Stimulated activated naive CD4-positive, alpha-beta T cell (primary cell): ENCODE results near the gene S1PR2.

Experiments used
- DNase-seq, 6 experiments: peaks; one replicate each; lab custom pipeline; 2025; lab: John Stamatoyannopoulos, UW

S1PR2 gene, protein sequence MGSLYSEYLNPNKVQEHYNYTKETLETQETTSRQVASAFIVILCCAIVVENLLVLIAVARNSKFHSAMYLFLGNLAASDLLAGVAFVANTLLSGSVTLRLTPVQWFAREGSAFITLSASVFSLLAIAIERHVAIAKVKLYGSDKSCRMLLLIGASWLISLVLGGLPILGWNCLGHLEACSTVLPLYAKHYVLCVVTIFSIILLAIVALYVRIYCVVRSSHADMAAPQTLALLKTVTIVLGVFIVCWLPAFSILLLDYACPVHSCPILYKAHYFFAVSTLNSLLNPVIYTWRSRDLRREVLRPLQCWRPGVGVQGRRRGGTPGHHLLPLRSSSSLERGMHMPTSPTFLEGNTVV

DNA sequence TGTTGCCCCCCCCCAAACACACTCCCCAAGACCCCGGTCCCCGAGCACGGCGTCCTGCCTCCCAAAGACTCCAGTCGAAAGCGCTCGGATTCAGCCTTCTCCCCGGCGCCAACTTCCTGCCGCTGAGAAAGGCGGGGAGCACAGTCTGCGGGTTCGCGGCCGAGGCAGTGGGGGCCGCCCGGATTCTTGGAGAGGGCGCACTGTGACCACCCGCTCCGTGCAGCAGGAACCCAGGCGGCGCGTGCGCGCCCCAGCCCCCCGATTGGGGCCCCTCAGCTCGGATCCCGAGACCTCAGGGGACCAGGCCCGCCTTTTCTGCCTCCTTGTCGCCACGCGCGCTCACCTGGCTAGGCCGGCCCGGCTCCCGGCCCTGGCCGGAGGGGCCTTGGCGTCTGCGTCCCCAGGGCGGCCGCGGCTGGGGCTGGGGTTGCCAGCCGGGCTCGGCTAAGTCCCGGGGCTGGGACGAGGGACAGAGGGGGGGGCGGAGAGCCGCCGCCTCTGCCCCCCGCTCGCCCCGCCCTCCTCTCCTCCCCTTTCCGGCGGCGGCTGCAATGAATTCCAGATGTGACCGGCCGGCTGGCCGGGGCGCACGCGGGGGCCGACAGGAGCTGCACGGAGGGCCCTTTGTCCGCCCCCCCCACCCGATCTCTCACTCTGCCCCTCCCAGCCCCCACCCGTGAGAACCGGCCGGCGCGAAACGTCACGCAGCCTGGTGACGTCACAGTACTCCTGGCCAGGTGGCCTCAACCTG, at the start of gene S1PR2:
S1PR2 (minus strand) TSS at position 471 of the 751 bp plus-strand sequence. CDS start 6,426 bp downstream, outside the sequence.
- peak; percentile 34 to 78 (median 64) for DNase-seq

DNA sequence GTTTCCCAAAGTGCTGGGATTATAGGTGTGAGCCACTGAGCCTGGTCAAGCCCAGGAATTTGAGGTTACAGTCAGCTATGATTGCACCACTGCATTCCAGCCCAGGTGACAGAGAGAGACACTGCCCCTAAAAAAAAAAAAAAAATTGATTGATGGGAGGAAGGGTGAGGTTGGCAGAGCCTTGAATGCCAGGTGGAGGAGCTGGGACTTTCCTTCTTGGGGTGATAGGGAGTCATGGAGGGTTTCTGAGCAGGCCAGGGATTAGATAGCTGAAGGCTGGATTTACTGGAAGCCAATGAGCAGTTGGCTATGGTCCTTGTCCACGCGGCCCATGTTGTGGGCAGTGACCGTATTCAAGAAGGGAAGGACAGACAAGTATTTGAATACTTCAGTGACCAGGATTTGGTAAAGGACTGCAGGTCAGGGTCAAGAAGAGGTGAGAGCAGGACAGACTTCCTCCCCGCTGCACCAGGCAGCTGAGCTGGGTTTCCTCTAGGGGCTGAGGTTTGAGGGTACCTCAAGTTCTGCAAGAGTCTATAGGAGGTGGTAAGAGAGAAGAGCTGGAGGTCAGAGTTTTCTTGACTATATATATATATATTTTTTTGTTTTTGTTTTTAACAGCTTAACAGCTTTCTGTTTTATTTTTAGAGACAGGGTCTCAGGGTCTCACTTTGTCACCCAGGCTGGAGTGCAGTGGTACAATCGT, 48.8 kb upstream of the S1PR2 start:
- DNase-seq, result no peak

DNA sequence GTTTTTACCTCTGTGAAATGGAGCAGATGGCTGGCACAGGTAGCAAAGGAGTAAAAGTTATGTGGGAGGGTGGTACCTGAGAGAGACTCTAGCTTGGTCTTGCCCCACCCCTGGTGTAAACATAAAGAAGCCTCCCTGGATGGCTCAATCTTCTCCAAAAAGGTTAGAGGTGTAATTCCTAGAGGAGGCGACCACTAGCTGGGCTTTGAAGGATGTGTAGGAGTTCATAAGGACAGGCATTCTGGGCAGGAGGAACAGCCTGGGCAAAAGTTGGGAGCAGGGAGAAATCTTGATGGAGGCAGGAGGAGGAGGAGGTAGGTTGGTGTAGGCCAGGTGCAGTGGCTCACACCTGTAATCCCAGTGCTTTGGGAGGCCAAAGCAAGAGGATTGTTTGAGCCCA, 47.8 kb upstream of the S1PR2 start:
- DNase-seq, result no peak

DNA sequence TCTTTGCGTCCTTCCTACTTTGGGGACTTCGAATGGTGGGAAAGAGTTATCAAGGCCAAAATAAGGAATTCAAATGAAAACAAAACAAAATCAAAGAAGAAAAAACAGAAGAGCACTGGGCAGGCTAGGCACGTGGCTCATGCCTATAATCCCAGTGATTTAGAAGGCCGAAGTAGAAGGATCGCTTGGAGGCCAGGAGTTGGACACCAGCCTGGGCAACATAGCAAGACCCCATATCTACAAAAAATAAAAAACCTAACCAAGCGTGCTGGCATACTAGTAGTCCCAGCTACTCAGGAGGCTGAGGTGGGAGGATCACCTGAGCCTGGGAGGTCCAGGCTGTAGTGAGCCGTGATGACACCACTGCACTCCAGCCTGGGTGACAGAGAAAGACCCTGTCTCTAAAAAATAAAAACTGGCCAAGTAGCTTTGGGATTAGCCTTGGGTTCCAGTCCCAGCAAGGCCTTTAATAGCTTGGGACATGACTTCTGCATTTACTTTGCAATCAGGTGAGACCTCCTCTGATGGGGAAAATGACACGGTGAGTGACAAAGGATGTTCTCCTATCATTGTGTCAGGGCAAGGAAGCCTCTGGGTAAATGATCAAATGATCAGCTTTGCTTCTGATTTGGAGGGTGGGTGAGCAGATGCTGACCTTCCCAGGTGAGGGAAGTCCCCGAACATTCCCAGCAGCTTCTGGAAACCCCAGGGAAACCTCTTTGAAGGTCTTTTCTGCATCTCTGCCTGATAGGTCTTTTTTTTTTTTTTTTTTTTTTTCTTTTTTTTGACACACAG, 46.9 kb upstream of the S1PR2 start:
- no peak for DNase-seq

DNA sequence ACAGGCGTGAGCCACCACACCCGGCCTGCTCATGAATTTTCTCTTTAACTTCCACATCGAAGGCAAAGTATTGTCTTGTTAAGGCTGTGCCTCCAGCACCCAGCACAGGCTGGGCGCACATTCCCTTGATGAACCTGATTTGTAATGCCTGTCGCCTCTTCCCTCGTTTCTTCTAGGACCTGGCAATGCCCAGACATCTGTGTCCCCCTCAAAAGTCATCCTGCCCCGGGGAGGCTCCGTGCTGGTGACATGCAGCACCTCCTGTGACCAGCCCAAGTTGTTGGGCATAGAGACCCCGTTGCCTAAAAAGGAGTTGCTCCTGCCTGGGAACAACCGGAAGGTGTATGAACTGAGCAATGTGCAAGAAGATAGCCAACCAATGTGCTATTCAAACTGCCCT, 43.5 kb upstream of the S1PR2 start:
- no peak for DNase-seq

DNA sequence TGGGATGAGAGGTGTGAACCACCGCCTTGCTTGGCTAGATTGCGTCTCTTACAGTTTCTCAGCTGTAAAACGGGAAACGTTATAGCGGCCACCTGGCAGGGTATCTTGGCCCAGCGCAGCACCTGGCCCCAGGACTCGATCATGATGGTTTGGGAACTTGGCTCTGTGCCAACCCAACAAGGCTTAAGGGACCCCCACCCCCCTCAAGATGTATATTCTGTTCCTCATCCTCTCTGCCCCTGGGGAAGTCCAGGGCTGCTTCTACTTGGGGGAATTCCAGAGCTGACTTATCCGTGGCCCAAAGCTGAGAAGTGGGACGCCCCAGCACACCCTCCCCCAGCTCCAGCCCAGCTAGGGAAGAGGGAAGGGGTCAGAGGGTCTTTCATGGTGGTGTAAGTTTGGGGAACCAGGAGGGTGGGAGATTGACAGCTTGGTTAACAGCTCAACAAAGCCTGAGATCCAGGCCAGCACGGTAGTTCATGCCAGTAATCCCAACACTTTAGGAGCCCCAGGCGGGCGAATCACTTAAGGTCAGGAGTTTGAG, 40.5 kb upstream of the S1PR2 start:
- DNase-seq, result peak in 2 of 6 experiments; percentile 34 to 36

DNA sequence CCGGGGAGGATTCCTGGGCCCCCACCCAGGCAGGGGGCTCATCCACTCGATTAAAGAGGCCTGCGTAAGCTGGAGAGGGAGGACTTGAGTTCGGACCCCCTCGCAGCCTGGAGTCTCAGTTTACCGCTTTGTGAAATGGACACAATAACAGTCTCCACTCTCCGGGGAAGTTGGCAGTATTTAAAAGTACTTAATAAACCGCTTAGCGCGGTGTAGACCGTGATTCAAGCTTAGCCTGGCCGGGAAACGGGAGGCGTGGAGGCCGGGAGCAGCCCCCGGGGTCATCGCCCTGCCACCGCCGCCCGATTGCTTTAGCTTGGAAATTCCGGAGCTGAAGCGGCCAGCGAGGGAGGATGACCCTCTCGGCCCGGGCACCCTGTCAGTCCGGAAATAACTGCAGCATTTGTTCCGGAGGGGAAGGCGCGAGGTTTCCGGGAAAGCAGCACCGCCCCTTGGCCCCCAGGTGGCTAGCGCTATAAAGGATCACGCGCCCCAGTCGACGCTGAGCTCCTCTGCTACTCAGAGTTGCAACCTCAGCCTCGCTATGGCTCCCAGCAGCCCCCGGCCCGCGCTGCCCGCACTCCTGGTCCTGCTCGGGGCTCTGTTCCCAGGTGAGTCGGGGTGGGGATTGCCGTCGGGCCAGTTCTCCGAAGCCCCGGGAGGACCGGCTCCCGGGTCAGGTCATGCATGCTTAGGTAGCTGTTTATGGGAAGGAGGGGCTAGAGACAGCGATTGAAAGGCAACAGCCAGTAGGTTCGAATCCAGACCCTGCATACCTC, 39.7 kb upstream of the S1PR2 start, which contains the start of gene ICAM1:
ICAM1 (plus strand) TSS at position 505 of the 779 bp plus-strand sequence; CDS start at position 545, 40 bp downstream.
- peak; percentile 42 to 62 (median 54) for DNase-seq

DNA sequence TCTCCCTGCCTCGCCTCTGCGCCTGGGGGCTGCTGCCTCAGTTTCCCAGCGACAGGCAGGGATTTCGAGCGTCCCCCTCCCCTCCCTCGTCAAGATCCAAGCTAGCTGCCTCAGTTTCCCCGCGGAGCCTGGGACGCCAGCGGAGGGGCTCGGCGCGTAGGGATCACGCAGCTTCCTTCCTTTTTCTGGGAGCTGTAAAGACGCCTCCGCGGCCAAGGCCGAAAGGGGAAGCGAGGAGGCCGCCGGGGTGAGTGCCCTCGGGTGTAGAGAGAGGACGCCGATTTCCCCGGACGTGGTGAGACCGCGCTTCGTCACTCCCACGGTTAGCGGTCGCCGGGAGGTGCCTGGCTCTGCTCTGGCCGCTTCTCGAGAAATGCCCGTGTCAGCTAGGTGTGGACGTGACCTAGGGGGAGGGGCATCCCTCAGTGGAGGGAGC, 39.1 kb upstream of the S1PR2 start:
- peak in 2 of 6 experiments; percentile 28 to 49 for DNase-seq

DNA sequence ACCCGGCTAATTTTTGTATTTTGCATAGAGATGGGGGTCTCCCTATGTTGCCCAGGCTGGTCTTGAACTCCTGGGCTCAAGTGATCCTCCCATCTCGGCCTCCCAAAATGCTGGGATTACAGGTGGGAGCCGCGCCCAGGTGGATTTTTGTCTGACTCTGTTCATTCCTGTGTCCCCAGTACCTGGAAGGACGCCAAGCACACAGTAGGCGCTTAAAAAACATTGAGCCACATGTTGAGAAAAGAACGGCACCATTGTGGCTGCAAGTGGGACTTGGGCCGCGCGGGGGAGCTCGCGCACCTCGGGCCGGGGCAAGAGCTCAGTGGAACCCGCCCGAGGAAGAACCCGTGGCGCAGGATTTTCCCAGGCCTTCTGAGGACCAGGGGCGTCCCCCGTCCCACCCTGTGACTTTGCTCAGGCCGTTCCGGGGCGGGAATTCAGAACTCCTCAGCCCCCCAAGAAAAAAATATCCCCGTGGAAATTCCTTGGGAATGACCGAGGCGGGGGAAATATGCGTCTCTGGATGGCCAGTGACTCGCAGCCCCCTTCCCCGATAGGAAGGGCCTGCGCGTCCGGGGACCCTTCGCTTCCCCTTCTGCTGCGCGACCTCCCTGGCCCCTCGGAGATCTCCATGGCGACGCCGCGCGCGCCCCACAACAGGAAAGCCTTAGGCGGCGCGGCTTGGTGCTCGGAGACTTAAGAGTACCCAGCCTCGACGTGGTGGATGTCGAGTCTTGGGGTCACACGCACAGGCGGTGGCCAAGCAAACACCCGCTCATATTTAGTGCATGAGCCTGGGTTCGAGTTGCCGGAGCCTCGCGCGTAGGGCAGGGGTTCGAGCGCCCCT, 38.4 kb upstream of the S1PR2 start:
- peak; percentile 68 to 89 (median 81) for DNase-seq

DNA sequence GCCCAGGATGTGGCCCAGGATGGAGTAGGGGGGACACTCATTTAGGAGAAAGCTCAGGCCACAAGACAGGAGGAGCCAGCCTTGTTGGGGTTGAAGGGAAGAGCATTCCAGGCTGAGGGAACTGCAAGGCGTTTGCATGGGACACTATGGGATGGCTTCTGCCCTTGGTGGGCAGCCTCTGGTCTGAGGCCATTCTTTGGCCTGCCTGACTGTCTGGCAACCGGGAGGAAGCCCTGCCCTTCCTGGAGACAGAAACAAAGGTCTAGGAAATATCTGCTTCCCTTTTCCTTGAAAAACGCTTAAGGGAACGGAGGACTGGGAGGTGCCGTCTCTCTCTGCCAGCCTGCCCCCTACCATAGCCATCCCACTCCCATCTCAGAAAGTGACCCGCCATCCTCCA, 36.9 kb upstream of the S1PR2 start:
- no peak for DNase-seq

DNA sequence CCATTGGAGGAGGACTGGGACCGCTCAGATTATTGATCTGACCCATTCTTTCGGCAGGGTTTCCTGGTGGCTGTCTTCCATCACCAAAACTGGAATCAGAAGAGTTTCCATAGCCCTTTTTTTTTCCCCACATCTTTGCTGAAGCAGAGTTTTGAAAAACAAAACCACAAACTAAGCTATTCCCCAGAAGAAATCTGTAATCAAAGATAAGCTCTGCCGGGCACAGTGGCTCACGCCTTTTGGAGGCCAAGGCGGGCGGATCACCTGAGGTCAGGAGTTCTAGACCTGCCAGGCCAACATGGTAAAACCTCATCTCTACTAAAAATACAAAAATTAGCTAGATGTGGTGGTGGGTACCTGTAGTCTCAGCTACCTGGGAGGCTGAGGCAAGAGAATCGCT, 35.6 kb upstream of the S1PR2 start:
- DNase-seq, result no peak

DNA sequence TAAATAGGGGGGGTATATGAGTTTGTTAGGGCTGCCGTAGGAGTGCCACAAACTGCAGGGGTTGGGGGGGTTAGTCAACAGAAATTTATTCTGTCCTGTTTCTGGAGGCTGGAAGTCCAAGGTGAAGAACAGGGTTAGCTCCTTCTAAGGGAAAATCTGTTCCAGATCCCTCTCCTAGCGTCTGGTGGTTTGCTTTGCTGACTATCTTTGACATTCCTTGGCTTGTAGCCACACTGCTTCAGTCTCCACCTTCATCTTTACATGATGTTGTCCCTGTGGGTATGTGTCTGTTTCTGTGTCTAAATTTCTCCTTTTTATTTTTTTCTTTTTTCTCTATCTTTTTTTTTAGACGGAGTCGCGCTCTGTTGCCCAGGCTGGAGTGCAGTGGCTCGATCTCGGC, 31.6 kb upstream of the S1PR2 start:
- no peak for DNase-seq

DNA sequence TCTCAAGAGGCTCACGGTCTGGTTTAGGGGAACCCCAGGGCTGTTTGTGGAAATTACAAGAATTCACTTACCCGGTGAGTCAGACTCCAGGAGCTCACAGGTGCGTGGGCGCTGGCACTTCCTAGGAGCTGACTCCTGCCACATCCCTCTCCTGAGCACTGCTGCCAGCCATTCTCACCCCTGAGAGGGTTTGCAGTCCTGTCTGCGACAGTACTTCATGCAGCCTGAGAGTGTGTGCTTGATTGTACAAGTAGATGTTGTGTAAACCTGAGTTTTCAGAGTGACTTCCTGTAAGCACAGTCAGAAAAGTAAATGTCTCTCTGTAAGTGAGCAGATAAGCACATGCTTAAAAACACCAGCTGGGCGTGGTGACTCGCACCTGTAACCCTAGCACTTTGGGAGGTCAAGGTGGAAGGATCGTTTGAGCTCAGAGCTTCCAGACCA, 29.0 kb upstream of the S1PR2 start:
- DNase-seq, result no peak

DNA sequence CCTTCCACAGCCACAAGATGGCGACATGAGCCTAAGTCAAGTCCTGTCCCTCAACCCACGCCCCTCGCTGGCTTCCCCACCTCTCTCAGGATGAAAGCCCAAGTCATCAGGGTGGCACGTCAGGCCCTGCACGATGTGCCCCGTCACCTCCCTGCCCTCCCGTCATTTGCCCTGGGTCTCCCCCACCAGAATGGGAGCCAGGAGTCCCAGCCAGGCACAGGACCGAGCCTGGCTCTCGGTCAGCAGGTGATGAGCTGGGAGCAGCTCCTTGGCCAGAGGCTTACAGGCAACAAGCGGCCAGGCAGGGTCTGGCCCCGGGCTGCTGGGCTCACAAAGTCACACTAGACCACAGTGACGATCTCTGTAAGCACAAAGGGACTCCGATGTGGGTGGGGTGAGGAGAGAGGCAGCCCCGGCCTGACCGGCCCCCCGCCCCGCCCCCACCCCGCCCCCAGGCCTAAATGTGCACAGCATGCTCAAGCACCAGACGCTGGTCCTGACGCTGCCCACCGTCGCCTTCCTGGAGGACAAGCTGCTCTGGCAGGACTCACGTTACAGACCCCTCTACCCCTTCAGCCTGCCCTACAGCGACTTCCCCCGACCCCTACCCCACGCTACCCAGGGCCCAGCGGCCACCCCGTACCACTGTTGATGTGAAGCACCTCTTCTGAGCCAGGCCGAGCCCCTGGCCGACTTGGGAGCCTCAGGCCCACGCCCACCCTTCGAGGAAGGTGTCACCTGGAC, 28.2 kb upstream of the S1PR2 start:
- DNase-seq, result peak; percentile 66 to 87 (median 82)

DNA sequence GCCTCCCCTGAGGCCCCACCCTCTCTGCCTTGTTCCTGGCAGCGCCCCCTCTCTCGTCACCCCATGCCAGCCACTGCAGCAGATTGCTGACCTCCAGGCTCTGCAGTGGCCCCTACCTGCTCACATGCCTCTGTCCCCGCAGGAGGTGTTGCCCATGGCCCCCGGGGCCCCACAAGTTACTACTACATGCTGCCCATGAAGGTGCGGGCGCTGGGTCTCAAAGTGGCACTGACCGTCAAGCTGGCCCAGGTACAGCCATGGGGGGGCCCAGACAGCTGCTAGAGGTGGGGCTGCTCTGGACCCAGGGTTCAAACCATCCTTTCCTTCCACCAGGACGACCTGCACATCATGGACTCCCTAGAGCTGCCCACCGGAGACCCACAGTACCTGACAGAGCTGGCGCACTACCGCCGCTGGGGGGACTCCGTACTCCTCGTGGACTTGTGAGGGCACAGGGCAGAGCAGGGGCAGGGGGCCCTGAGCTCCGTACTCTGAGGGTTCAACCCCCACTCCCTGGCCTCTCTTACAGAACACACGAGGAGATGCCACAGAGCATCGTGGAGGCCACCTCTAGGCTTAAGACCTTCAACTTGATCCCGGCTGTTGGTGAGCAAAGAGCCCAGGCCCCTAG, 27.1 kb upstream of the S1PR2 start:
- DNase-seq, result no peak

DNA sequence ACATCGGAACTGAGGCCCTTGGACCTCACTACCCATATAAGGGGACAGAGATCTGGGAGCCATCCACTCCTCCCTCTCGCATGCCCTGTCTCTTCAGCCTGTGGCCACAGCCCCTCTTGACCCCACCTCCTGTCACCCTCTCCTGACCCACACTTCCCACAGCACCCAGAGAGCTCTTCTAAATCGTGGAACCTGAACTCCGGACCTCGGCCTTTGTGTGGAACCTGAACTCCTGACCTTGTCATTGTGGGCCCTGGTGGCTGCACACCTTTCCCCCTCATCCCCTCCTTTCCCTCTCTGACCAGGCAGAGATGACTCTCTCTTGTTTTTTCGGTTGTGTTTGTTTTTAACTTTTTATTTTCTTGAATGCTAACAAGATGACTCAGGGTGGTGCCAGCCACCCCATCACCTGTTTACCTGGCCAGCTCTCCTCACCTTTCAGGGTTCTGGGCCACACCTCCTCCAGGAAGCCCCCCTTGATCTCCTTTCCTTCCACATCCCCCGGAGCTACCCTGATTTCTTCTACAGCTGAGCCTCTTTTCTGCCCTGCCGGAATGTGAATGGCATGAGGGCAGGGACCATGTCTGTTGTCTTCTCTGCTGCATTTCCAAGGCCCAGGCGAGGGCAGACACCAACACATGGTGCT, 26.0 kb upstream of the S1PR2 start:
- DNase-seq, result no peak

DNA sequence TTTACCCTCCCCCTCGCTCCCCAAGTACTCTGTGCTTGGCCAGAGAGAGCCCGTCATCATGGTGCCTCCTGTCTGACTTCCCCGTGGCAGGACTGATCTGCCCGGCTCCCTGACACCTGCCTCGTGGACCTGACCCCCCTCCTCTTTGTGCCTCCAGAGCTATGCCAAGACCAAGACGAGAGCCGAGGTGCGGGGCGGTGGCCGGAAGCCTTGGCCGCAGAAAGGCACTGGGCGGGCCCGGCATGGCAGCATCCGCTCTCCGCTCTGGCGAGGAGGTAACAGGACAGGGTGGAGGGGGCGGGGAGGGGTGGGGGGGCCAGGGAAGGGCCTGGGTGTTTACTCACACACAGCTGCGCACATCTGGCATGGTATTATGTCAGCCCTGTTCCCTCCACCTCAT, 25.4 kb upstream of the S1PR2 start:
- no peak for DNase-seq

DNA sequence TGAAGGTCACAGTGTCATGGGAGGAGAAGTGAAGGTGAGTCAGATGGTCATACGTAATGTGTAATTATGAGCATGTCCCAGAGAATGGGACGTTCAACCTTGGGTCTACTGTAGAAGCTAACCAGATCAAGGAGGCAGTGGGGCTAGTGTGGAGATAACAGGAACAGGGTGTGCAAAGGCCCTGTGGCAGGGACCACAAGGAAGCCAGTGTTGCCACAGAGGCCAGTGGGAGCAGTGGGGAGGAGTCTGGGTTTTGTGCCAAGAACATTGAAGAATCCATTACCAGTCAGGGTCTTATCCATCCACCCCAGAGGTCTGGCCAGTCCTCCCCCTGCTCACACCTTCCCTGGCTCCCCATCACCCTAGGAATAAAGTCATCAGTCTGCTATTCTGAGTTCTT, 24.2 kb upstream of the S1PR2 start:
- DNase-seq, result no peak
